HG03095 (cell line): Measurements from ENCODE around the gene COL19A1.
"Not testable (repeated sequence)": the region's sequence is repeated elsewhere in the genome, so short reads cannot be mapped to it uniquely, and the experiment has no call there.

ENCODE experiments used
- ATAC-seq: cut with Tn5 transposase; IDR thresholded peaks from one replicate; pipeline ENCODE4 v1.9.1; 2021; ENCODE audit warnings: moderate library complexity; ENCODE audit not compliant: unreplicated experiment

COL19A1 gene

GRCh38 chr6:69866770-69867638, 648 bp downstream of the COL19A1 start:
- peak; percentile 57 for ATAC-seq

DNA sequence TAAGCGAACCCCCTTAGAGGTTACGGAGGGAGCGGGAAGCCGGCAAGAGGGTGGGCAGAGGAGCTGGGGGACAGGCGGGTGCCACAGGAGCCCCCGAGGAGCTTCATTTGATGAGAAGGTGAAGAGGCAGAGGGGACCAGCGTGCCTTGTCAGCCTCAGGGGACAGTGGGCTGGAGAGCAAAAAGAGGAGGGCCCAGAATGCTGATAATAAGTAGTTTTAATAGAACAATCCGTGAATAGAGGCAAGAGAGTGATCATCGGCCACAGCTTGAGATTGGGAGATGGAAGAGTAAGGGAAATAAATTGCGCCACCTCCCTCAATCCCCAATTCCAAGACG, 1.3 kb downstream of the COL19A1 start:
- peak; percentile 26 for ATAC-seq

GRCh38 chr6:69868252-69868804, 2.0 kb downstream of the COL19A1 start:
- ATAC-seq = no peak

DNA sequence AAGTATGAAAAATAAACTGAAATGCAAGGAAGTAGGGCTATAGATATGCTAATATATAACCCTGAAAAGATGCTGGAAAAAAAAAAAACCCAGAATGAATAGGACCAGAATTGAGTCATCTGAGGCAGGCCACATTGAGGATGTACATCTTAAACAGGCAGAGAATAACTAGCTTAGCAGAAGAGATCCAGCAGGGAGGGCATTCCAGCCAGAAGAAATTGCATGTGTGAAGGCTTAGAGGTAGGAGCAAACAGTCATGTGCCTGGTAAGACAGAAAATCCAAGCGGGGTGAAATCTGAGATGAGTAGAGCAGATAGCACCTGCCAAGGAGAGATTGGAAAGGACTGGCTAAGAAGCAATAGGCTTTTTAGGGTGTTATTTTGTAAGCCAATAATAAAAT, 2.6 kb downstream of the COL19A1 start:
- no peak for ATAC-seq

DNA sequence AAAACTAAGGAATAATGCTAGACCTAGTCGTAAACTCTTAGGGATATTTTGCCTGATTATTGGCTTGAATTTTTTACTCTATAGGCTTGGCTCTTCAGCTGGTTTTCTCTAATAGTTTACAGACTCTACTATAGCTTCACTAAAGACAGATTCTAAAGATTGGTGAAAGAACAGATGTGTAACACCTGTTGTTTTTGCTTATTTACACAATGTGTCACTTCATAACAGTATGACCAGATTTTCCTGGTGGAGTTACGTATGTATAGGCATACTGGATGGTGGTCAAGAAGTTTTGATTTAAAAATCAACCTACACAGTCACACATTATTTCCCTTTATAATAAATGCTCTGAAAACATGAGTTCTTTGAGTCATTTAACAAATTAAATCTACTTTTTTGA, 4.8 kb downstream of the COL19A1 start:
- no peak for ATAC-seq

- no peak for ATAC-seq
These were observed 6.9 kb downstream of the COL19A1 start for GRCh38 chr6:69873291-69873690.

GRCh38 chr6:69875715-69876114, 9.4 kb downstream of the COL19A1 start:
- no peak for ATAC-seq

- ATAC-seq = no peak
These were observed 12.4 kb downstream of the COL19A1 start for GRCh38 chr6:69878795-69879194.

DNA sequence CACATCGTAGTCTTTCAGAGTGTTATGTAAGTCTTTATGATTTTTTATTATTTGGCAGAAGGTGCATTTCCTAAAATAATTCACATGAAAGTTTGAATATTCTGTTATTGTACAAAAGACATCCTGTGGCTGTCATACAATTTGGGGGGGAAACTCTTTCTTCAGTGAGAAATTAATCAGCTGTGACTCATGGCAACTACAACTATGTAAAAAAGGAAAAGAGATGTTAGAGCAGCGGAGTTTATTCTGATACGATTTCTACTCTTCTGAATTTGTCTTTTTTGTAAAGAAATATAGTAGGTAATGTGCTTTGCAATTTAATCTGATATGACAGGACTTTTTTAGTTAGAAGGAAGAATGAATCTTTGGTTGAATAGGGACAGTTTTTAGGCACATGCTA, 14.2 kb downstream of the COL19A1 start:
- ATAC-seq = no peak

DNA sequence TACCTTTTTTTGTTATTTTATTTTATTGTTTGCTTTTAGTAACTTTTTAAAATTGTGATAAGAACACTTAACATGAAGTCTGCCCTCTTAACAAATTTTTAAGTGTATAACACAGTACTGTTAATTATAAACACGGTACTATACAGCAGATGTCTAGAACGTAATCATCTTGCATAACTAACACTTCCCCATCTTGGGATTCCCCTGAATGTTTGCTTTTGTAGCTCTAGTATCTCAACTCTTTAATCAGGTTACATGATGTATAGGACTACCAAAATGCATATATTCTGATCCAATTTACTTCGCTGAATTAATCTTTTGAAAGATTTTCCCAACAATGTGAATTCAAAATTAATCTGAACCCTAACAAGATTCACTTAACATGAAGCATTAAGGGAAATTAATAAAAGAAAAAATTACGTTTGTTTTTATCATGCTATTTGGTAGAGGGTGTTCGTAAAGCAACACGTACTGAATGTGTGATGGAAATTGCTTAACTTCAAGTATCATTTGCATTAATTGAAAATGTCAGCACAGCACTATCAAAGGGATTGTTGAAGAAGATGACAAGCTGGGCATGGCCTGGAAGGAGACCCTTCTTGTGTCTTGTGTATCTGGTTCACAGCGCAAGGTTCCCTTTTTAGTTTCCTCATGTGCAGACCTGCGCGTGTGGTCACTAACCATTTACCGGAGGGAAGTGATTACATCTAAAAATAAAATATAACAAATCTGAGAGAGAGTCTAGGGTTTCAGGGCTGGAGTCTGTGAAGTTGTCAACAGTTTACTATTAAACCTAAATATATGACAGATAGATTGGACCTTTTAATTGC, 15.2 kb downstream of the COL19A1 start:
- ATAC-seq = peak; percentile 86

DNA sequence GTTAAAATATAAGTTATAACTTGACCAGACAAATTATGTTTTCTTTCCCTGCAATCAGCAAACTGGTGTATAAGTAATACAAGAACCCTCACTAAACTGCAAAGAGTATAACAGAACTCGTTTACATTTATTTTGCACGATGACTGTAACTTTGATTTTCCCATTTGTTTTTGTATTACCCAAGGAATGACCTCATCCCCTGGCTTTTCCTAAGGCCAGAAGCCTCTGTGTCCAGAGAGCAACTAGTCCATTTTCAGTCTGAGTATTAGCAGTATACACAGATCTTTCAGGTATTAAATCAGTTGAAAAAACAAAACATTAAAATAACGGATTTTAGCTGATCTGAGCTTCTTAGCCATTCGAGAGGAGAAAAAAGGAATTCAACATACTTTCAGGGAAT, 17.2 kb downstream of the COL19A1 start:
- no peak for ATAC-seq

DNA sequence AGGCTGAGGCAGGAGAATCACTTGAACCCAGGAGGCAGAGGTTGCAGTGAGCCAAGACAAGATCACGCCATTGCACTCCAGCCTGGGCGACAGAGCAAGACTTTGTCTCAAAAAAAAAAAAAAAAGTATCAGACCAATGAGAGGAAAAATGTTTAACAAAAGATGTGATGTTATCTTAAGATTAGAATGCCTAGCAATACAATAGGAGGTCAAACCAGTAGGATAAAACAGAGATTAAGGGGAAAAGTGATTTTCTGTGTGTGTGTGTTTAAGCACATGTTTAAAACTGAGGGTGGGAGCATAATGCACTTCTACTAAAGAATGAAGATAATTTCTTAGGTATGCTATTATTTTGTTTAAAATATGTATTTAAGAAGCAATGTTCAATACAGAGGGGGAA, 17.9 kb downstream of the COL19A1 start:
- ATAC-seq = no peak

GRCh38 chr6:69887026-69887425, 20.7 kb downstream of the COL19A1 start:
- no peak for ATAC-seq

DNA sequence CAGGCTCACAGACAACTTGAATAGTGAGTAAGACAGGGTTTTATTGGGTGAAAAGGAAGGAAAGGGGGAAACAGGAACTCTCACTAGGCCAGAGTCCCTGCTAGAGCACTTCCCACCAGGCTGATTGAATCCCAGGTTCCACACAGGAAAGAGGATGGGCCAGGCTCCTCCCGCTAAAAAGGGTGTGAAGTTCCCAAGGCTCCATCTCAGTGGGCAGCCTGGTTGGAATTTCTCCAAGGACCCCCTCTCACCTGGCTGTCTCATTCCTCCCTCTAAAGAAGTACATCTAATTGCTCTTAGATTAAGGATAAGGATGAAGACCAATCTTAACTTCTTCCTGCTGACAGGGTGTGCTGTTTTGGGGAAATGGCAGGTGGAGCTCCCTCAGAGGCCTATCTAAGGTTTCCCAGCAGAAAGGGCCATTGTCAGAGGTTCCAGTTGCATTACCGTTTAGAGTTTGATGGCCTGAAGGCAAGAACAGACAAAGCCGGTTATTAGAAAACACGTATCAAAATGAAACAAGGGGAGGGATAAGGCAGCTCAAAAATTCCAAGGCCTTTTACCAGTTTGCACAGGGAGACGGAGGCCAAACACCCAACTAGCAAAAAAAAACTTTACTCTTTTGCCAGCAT, 21.5 kb downstream of the COL19A1 start:
- ATAC-seq = no peak

DNA sequence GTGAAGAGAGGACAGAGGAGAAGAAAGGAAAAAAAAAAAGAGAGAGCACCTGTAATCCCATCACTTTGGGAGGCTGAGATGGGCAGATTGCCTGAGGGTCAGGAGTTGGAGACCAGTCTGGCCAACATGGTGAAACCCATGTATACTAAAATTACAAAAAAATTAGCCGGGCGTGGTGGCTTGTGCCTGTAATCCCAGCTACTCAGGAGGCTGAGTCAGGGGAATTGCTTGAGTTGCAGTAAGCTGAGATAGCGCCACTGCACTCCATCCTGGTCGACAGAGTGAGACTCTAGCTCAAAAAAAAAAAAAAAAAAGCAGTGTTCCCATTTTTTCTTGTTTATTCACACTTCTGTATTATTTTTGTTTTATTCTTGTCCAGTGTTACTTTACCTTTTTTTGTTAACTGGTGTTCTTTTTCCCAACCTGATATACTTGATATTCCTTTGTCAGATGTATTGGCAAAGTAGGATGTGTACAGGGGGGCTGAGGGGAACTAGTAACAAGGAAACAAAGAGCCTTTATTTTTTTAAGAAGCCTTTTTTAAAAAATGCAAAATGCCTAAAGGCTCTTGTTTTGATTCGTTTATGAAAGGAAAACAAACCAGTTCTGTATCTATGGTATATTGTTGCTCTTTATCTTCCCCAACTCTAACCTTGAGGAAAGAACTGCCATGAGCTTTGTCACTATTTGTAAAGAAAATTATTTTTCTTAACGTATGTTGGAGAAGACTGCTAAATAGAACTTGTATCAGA, 22.3 kb downstream of the COL19A1 start:
- ATAC-seq = no peak

DNA sequence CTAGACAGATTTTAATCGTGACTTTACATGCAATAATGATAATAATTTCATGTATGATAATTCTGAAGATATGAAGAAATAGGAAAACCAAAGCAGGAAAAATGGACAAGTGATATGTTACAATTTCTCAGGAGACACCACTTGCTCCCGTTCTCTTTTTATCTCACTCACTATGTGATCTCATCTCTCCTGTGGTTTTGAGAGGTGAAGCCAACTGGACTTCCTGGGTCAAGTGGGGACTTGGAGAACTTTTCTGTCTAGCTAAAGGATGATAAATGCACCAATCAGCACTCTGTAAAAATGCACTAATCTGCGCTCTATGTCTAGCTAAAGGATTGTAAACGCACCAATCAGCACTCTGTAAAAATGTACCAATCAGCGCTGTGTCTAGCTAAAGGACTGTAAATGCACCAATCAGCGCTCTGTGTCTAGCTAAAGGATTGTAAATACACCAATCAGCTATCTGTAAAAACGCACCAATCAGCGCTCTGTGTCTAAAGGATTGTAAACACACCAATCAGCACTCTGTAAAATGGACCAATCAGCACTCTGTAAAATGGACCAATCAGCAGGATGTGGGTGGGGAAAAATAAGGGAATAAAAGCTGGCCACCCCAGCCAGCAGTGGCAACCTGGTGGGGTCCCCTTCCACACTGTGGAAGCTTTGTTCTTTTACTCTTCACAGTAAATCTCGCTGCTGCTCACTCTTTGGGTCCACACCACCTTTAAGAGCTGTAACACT, 23.0 kb downstream of the COL19A1 start:
- not testable (repeated sequence) for ATAC-seq

GRCh38 chr6:69892561-69892960, 26.2 kb downstream of the COL19A1 start:
- not testable (repeated sequence) for ATAC-seq

DNA sequence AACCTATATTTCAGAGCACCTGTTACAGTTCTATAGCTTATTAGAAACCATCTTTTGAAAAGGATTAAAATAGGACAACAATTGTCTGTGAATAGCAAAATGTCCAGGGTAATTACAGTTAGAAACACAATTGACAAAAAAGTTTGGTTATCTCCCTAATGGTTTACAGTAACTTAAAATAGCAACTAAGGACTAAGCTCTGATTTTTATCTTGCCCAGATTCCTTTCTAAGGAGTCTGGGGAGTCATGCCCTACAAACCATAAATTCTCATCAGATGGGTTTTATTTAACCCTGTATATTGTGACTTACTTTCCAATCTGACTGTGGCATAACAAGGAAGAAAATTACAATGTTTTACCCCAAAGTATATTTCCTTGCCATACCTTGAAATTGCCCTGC, 26.9 kb downstream of the COL19A1 start:
- not testable (repeated sequence) for ATAC-seq

DNA sequence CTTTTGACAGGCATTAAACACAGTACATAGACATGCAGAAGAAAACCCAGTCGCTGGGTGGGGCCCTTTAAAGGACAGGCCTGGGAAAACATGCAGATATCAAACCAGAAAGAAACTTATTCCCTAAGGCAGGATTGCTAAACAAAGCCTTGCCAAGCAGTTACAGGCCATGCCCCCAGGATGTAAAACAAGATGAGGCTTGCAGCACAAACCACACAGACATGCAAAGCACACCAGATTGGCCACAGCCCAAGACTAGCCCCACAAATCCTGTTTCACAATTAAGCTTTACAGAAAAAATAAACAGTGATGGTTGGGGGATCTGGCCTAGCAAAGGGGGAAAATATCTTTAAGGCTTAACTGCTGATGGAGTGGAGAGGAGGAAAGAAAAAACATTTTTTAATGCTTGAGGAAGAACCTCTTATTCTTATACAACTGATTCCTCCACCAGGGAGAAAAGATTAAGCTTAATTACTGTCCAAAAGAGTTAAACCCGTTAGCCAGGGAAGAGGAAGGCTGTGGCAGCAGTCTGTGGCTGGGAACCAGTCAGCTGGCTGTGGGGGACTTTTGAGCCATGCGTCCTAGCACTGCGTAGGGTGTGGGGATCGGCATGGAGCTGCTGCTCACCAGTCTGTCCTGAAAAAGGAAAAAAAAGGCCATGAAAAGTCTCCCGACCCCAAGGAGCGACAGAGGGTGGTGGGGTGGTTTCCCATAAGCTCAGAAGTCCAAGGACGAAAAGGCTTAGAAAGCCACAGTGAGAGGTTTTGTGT, 28.4 kb downstream of the COL19A1 start:
- no peak for ATAC-seq
